NCI-H82 treated with DMSO at 0.1 percent for 48 hours (cell line): ENCODE results near the gene FANCB.

Experiments used
- DNase-seq: peaks from one replicate; lab custom pipeline; 2025; ENCODE audit not compliant: unreplicated experiment; lab: John Stamatoyannopoulos, UW

FANCB gene

DNA sequence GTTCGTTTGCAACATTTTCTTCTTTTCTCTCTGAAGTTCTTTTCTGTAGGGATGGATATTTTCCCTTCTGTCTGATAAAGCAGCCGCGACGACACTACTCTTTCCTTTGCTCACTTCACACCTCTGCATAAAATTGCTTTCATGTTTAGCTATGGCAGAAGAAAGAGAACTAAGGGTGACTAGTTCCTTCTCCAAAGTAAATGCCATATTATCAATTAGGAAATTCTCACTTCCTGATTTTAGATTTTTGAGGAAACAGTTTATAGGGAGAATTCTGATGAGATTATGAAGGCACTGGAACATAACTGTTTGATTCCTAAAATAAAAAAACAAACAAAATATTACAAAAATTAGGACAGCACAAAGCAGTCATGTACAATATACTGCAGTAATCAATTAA lies 29.2 kb downstream of the FANCB start:
- no peak for DNase-seq

DNA sequence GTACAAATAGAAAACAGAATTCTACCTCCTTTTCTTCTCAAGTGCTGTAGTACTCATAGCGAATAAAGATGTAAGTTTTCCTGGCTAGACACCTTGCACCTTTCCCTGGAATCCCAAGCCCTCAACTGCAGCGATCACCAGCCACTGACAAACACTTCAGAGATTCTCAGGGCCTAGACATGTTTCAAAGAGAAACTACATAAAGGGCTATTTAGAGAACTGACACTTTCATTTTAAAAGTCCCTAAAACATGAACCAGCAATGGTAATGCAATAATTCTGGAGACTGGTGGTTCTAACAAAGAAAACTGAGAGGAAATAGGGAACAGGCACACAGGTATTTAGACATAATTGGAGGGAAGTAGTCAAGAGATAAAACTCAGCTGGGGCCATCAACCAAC lies 35.7 kb downstream of the FANCB start:
- no peak for DNase-seq

DNA sequence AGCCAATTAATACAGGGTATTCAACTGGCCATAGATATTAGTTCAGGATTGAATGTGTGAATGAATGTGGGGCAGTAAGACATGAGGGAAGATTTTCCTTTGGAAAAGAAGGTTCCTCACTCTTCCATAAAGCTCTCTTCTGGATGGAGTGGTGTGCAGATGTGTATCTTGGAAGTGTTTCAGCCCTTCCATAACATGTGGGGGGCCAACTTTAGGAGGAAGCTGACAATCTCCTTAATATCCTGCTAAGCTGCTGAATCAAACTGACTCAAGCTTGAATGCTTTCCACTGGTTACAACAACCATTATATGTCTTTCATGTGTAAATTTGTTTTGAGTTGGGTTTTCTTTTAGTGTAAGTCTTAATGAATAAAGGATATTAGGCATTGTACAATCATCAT lies 40.3 kb downstream of the FANCB start:
- DNase-seq, result no peak

- no peak for DNase-seq
These were observed 40.7 kb downstream of the FANCB start for GRCh38 chrX:14832151-14832550.

DNA sequence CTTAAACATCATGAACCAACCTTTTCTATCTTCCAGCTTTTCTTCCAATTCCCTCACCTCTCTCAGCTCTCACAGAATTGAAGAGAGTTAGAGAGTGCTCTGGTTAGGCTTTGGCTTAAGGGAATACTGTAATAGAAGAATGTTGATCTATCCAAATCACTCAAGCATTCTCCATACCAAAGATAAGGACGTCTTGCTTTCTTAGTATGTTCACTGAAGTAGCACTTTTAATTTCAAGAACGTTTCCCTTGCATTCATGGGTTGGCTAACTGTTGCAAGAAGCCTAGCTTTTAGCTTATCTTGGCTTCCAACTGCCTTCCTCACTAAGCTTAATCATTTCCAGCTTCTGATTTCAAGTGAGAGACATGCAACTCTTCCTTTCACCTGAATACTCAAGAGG lies 43.2 kb downstream of the FANCB start:
- DNase-seq, result no peak

DNA sequence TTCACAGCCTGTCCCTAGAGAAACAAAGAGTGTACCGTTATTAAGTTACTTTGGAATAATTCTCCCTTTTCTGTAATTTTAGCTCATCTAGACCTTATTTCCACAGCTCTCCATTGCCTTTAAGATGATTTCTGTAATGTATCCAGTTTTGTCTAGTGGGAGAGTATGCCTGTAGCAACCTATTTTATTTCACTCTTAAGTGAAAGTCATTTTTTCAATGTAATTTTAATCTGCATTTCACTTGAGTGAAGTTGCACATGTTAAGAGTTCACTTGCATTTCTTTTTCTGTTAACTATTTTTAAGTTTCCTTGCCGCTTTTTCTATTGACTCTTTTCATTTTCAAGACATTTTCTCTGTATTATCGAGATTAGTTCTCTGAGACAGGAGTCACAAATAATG lies 46.5 kb downstream of the FANCB start:
- DNase-seq, result no peak

- DNase-seq, result no peak
These were observed 47.0 kb downstream of the FANCB start for GRCh38 chrX:14825851-14826250.

DNA sequence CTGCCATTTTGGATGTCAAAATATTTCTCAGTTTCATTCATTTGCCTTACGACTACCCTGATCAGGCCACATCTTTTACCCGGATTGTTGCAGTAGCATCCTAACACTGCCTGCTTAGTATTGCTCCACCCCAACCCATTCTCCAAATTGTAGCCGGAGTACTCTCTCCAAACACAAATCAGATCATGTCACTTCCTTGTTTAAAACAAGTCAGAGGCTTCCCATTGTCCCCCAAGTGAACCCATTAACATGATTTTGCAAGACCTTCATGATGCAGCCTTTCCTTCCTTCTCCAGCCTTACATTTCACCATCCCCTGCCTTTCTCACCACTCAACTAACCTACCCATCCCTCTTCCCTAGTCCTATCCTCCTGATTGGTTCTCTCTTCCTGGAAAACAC lies 53.1 kb downstream of the FANCB start:
- DNase-seq, result no peak

DNA sequence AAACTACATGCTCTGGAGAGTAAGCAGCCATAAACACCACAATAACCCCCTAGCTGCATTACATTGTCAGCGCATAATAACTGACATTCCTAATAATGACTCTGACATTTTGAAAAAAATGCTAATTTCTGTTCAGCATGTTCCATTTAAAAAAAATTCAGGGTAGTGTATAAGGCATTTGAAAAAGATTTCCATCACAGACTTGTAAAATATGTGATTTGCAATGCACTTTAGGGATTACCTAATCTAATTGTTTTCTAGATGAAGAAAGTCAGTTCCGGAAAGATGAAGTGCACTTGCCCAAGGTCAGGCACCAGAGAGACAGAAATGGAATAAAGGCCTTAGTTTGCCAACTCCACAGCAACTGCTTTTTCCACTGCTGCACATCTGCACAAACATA lies 55.3 kb downstream of the FANCB start:
- DNase-seq, result no peak

DNA sequence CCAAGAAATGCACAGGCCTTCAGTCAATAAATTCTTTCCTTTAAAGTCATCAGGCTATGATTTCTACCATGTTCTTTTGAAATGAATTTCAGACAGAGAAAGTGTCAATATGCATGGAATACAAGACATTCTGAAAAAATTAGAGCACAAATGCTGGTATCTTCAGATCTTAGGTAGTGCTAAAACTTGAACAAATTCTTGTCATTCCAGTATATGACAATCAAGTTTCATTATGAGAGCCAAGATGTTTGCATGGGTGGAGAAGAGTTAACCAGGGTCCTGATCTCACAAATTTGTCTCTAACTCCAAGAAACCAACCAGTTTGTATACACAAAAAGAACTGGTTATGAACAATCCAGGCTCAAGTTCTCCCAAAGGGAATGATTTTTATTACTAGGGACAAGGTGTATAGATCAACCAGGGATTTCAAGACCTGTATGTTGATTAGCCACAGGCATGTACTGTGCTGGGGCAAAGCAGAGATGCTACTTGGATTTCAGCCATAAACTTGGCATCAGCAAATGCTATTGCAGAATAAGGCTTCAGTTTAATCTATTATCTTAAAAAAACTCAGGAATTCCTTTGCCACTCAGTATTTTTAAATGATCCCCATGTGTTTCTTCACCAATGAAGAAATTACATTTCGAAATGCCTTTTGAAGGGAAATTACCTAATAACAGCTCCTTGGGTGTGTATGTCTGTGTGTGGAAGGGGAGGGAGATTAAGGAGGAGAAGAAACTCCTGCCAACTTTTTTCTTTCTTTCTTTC lies 69.7 kb downstream of the FANCB start:
- no peak for DNase-seq

DNA sequence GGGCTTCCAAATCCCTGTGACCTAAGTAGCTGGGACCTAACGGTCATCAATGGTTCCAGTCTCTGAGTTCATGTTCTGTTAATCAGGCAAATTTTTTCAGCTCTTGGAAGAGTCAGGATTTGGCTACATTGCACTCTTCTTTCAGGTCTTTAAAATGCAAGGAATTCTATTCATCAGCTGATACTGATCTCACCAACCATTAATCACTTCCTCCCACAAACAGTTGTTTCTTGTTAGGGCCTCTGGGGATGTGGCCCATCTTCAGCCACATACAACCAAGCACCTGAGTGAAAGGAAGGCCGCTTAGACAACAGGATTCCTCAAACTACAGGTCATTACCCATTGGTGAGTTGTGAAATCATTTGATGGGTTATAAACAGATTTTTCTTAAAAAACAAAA lies 71.7 kb downstream of the FANCB start:
- DNase-seq, result no peak

DNA sequence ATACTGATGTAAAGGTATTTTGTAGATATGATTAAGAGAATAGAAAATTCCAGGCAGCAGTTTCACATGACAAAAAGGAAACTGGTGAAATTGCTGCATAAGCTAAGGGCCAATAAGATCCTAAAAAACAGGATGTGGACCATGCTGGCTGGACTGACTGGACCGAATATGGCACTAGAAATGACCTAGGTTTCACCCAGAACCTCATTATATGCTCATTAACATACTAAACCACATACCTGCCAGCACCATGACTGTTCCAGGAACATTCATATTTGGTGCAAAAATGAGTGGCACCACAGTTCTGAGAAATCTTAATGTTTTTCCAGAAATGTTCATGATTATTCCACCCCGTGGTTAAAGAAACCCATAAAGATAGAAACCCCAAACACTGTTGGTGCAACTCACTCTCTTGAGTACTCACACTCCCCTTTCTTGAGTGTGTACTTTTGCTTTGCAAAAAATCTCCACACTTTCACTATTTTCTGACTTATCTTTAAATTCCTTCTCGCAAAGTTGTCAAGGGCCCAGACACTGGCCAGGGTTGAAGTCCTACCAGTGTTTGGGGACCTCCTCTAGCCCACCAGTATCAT lies 74.0 kb downstream of the FANCB start:
- no peak for DNase-seq
